Chondrocyte (in vitro differentiated cells): ENCODE data around the gene LDB3. TPM values are rescaled to one million over a fixed set of nuclear protein-coding genes. Genes with fewer than 3 reads are reported as not detected.

Source experiments
- DNase-seq: peaks from one replicate; pipeline ENCODE4 v3.0.0; 2021; ENCODE audit warnings: mixed read lengths, low spot score
- H3K27ac Mint-ChIP-seq: one replicate; pipeline ENCODE4 v1.8.0; 2021; ENCODE audit warnings: mild to moderate bottlenecking, moderate library complexity, mixed read lengths; ENCODE audit not compliant: unreplicated experiment
- H3K27me3 Mint-ChIP-seq: 2 replicates; pipeline ENCODE4 v1.8.0; 2021; ENCODE audit warnings: low read depth, mixed read lengths
- H3K36me3 Mint-ChIP-seq: 2 replicates; pipeline ENCODE4 v1.8.0; 2021; ENCODE audit warnings: low read depth, mixed read lengths
- H3K4me1 Mint-ChIP-seq: 2 replicates; pipeline ENCODE4 v1.8.0; 2021; ENCODE audit warnings: low read depth, mild to moderate bottlenecking, mixed read lengths
- H3K4me3 Mint-ChIP-seq: one replicate; pipeline ENCODE4 v1.8.0; 2021; ENCODE audit warnings: mild to moderate bottlenecking, moderate library complexity, mixed read lengths; ENCODE audit not compliant: unreplicated experiment
- H3K9me3 Mint-ChIP-seq: 2 replicates; pipeline ENCODE4 v1.8.0; 2021; ENCODE audit warnings: low read depth, mixed read lengths
- CTCF ChIP-seq: fragments of 200-600 bp; sonication (generic); IDR thresholded peaks from 2 replicates; pipeline ENCODE4 v1.5.0; 2021; ENCODE audit warnings: antibody characterized with exemption, mild to moderate bottlenecking, moderate library complexity
- total RNA-seq: library from RNA; stranded (reverse); gene quantifications from 3 replicates; pipeline ENCODE4 v1.2.1, GENCODE V29; 2021

LDB3 gene
- total RNA-seq, 1 donor from 2014 or later = 21.5 TPM

GRCh38 chr10:86756511-86757112, 88.3 kb downstream of the LDB3 start, which contains the start of gene BMPR1A:
BMPR1A (plus strand) TSS chr10:86756619; CDS start chr10:86876019, 119,400 bp downstream.
- no peaks in the 10 kb centered on the region for H3K27me3 Mint-ChIP-seq
- DNase-seq = no peak
- H3K36me3 Mint-ChIP-seq = no peaks in the 10 kb centered on the region
- H3K4me3 Mint-ChIP-seq = peak within 1 kb of the TSS; percentile 92
- peaks cover 61% of the 10 kb centered on the region for H3K4me1 Mint-ChIP-seq
- no peaks in the 10 kb centered on the region for H3K9me3 Mint-ChIP-seq
- peak within 1 kb of the TSS; percentile 94 for H3K27ac Mint-ChIP-seq
- no peak for TF ChIP-seq CTCF

DNA sequence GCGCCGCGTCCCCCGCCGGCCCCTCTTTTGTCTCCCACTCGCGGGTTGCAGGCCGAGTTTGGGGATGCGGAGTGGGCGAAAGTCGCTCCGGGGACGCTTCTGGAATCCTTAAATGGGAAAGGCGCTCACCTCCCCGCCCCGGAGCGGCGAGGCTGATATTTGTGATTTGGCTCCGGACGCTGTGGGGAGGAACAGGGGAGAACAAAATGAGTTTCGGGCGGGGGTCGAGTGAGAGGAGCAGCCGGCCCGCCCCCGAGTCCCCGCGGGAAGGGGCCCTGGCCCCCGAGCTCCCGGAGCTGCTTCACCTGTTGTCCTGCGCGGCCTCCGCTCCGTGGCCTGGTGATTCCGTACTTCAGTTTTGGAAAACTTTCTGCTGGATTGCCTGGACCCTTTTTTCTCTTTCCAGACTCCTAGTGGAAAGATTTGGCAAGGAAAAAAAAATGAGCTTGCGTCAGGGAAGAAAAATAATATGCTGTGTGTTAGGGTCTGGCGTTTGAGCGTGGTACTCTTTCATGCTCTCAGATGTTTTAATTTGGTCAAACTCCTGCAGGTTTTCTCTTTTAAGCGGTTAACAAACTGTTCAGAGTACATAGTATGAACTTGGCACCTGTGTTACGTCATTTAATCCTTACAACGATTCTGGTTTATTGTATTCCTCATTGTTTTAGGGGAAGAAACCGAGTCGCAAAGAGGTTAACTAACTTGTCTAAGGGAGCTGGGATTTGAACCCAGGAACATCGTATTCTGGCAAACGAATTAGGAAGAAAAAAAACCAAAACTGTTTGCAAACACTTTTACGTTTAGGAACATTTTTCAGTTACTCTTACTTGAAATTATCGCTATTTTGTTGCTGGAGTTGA, 89.0 kb downstream of the LDB3 start:
- no peaks in the 10 kb centered on the region for H3K36me3 Mint-ChIP-seq
- H3K9me3 Mint-ChIP-seq = no peaks in the 10 kb centered on the region
- peaks cover 67% of the 10 kb centered on the region for H3K4me1 Mint-ChIP-seq
- DNase-seq = no peak
- peak overlapping the region; percentile 92 for H3K27ac Mint-ChIP-seq
- H3K4me3 Mint-ChIP-seq = peak overlapping the region; percentile 92
- peak; percentile 73 for TF ChIP-seq CTCF
- no peaks in the 10 kb centered on the region for H3K27me3 Mint-ChIP-seq

DNA sequence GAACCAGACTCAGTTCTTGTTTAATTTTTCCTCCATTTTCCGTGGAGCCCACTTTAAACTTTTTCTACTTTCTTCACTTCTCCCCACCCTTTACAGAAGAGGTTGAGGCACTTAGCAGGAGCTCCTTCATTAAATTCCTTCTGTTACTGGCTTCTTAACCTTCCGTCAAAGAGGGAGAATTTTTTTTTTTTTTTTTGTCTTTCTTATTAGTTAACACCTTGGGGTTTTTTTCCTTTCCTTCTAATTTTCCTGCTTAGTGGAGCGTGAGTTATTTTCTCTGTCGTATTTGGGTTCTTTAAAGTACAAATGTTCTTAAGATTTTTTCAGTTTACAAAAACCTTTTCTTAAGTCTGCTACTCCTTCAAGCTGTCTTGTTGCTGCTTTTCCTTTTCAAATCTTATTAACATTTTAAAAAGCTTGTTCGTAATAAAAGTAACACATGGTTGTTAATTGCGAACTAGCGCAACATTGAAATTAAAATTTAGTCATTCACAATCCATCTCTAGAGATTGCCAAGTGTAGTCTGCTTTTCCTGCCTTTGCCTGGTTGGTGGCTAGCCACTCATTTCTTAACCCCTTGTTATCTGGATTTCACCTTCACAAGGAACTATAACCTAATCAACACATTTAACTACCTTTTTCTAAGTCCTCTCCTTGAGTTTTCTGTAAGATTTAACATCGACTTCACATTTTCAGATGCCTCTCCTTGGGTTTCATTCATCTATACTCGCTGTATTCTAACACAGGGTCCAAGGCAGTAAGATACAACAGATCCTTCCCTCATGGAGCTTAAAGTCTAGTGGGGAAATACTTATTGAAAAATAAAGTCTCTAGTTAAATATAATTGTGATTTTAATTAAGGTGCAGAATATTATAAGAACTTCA, 90.1 kb downstream of the LDB3 start:
- H3K9me3 Mint-ChIP-seq = no peaks in the 10 kb centered on the region
- no peak for DNase-seq
- peak overlapping the region; percentile 92 for H3K27ac Mint-ChIP-seq
- H3K36me3 Mint-ChIP-seq = no peaks in the 10 kb centered on the region
- peak overlapping the region; percentile 92 for H3K4me3 Mint-ChIP-seq
- no peak for TF ChIP-seq CTCF
- H3K27me3 Mint-ChIP-seq = no peaks in the 10 kb centered on the region
- peaks cover 66% of the 10 kb centered on the region for H3K4me1 Mint-ChIP-seq

DNA sequence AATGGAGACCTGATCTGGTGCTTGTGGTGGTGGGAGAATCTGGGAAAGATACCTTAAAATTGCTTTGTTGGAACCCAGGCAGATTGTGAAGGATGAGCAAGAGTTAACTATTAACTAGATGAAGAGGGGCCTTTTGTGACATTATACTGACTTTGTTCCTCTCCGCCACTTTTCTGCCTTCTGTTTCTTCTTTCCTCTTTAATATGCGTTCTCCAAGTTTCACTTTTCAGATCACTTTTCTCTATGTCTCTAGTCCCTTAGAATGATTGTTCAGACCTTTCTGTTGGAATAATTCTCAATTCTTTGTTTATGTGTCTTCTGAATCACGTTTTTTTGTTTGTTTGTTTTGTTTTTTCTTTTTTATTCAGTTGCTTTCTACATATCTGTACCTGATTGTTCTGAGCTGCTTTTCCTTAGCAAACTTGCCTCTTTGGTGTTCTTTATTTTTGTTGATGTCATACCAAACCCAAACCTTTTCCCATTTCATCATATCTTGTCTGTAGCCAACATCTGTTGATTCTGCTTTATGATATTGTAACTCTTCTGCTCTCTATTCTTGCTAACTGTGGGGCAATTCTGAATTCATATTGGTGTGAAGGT, 90.9 kb downstream of the LDB3 start:
- no peak for TF ChIP-seq CTCF
- no peaks in the 10 kb centered on the region for H3K36me3 Mint-ChIP-seq
- H3K4me3 Mint-ChIP-seq = peak overlapping the region; percentile 92
- H3K27me3 Mint-ChIP-seq = no peaks in the 10 kb centered on the region
- H3K27ac Mint-ChIP-seq = peak overlapping the region; percentile 92
- peaks cover 59% of the 10 kb centered on the region for H3K4me1 Mint-ChIP-seq
- no peaks in the 10 kb centered on the region for H3K9me3 Mint-ChIP-seq
- no peak for DNase-seq
